Spinal cord (tissue), 10 donors: ENCODE measurements around the gene CCT2. TPM values are rescaled to one million over a fixed set of nuclear protein-coding genes. Genes with fewer than 3 reads are reported as not detected.
"Not testable (repeated sequence)": the region's sequence is repeated elsewhere in the genome, so short reads cannot be mapped to it uniquely, and the experiment has no call there.

ENCODE experiments used
- DNase-seq, 6 donors: peaks; one replicate each; pipeline versions ENCODE4 v3.0.0 to v3.0.0-alpha.2; 2013 to 2015; ENCODE audit warnings: low spot score in 6 of 6, low read depth in 4 of 6
- H3K27ac ChIP-seq: one replicate; pipeline ENCODE4 v1.5.1; 2013; ENCODE audit warnings: low read depth, low read length, control low read depth
- H3K27me3 ChIP-seq: one replicate; pipeline ENCODE4 v1.6.1; 2013; ENCODE audit warnings: low read length; ENCODE audit not compliant: control insufficient read depth, insufficient read depth
- H3K36me3 ChIP-seq: one replicate; pipeline ENCODE4 v1.6.1; 2013; ENCODE audit warnings: low read length; ENCODE audit not compliant: control insufficient read depth, insufficient read depth
- H3K4me1 ChIP-seq: one replicate; pipeline ENCODE4 v1.6.1; 2013; ENCODE audit warnings: low read length; ENCODE audit not compliant: control insufficient read depth, insufficient read depth
- H3K4me3 ChIP-seq: one replicate; pipeline ENCODE4 v1.5.1; 2013; ENCODE audit warnings: low read depth, low read length, control low read depth
- H3K9me3 ChIP-seq: one replicate; pipeline ENCODE4 v1.6.1; 2013; ENCODE audit warnings: low read length; ENCODE audit not compliant: control insufficient read depth, insufficient read depth
- WGBS: methylation state at CpG from one replicate; pipeline ENCODE4 v1.1.5; 2013; ENCODE audit warnings: missing lambda C conversion rate; ENCODE audit not compliant: insufficient coverage; 5-methylcytosine and 5-hydroxymethylcytosine counted together
- polyA plus RNA-seq, 2 donors: library from polyadenylated mRNA; unstranded; fragments of 120-200 nt; gene quantifications; one replicate each; pipeline ENCODE4 v1.2.1, GENCODE V29; 2013; ENCODE audit not compliant: insufficient read length in 2 of 2
- total RNA-seq, 2 donors: library from RNA; depleted of rRNA in 1 of 2; stranded (reverse); fragments of 120-200 nt in 1 of 2; fragments of >200 nt in 1 of 2; gene quantifications; one replicate each; pipeline versions ENCODE4 v1.2.3 to v1.2.4, GENCODE V29; 2013 to 2014
- donor health status: healthy.

CCT2 gene
- total and polyA plus RNA-seq, 4 donors = 207 to 220 (median 208) TPM

- Histone ChIP-seq H3K27me3 (no peaks in the 10 kb centered on the region), H3K4me1 (no peaks in the 10 kb centered on the region), H3K4me3 (no peak overlapping the region), H3K27ac (no peak overlapping the region), H3K36me3 (no peaks in the 10 kb centered on the region), H3K9me3 (no peaks in the 10 kb centered on the region)
- DNase-seq = no peak
- WGBS = 100% methylated on average over 1 of the region's 1 CpG
These were observed 5.2 kb upstream of the CCT2 start for GRCh38 chr12:69580074-69580473.

- Histone ChIP-seq H3K36me3 (peaks cover 6% of the 10 kb centered on the region), H3K9me3 (no peaks in the 10 kb centered on the region), H3K4me3 (no peak overlapping the region), H3K27me3 (no peaks in the 10 kb centered on the region), H3K4me1 (peaks cover 5% of the 10 kb centered on the region), H3K27ac (no peak overlapping the region)
- DNase-seq = peak in 2 of 6 donors; percentile 8 to 22
These were observed 2.1 kb upstream of the CCT2 start for GRCh38 chr12:69583203-69583602.

GRCh38 chr12:69588527-69588926, 3.3 kb downstream of the CCT2 start:
- WGBS = 100% methylated on average over 2 of the region's 4 CpGs
- Histone ChIP-seq H3K27me3 (no peaks in the 10 kb centered on the region), H3K36me3 (peaks cover 32% of the 10 kb centered on the region), H3K27ac (no peak overlapping the region), H3K9me3 (no peaks in the 10 kb centered on the region), H3K4me1 (peaks cover 5% of the 10 kb centered on the region), H3K4me3 (no peak overlapping the region)
- no peak for DNase-seq

GRCh38 chr12:69589082-69589481, 3.8 kb downstream of the CCT2 start:
- no peak overlapping the region for H3K27ac ChIP-seq
- no CpG with 5 or more reads among the region's 2 CpGs for WGBS
- H3K4me3 ChIP-seq = no peak overlapping the region
- H3K4me1 ChIP-seq = peaks cover 5% of the 10 kb centered on the region
- H3K36me3 ChIP-seq = peaks cover 37% of the 10 kb centered on the region
- DNase-seq = no peak
- H3K27me3 ChIP-seq = no peaks in the 10 kb centered on the region
- H3K9me3 ChIP-seq = no peaks in the 10 kb centered on the region

- Histone ChIP-seq H3K4me1 (no peaks in the 10 kb centered on the region), H3K36me3 (peaks cover 39% of the 10 kb centered on the region), H3K4me3 (no peak overlapping the region), H3K27ac (no peak overlapping the region), H3K27me3 (no peaks in the 10 kb centered on the region), H3K9me3 (no peaks in the 10 kb centered on the region)
- no CpG with 5 or more reads among the region's 2 CpGs for WGBS
- DNase-seq = peak in 1 of 6 donors; percentile 19
These were observed 10.4 kb downstream of the CCT2 start for GRCh38 chr12:69595689-69596088.

- Histone ChIP-seq H3K4me3 (no peak overlapping the region), H3K27ac (no peak overlapping the region), H3K36me3 (peaks cover 37% of the 10 kb centered on the region), H3K27me3 (no peaks in the 10 kb centered on the region), H3K9me3 (no peaks in the 10 kb centered on the region), H3K4me1 (no peaks in the 10 kb centered on the region)
- WGBS = no CpG with 5 or more reads among the region's 4 CpGs
- no peak for DNase-seq
These were observed 13.0 kb downstream of the CCT2 start for GRCh38 chr12:69598174-69598753.

GRCh38 chr12:69600804-69601203, 15.5 kb downstream of the CCT2 start:
- no peaks in the 10 kb centered on the region for H3K9me3 ChIP-seq
- no peaks in the 10 kb centered on the region for H3K27me3 ChIP-seq
- H3K36me3 ChIP-seq = peaks cover 24% of the 10 kb centered on the region
- H3K4me3 ChIP-seq = no peak overlapping the region
- H3K27ac ChIP-seq = no peak overlapping the region
- DNase-seq = no peak
- H3K4me1 ChIP-seq = no peaks in the 10 kb centered on the region

- WGBS = 83% methylated on average over 1 of the region's 6 CpGs
- H3K27ac ChIP-seq = no peak overlapping the region
- H3K9me3 ChIP-seq = no peaks in the 10 kb centered on the region
- peaks cover 24% of the 10 kb centered on the region for H3K36me3 ChIP-seq
- no peak overlapping the region for H3K4me3 ChIP-seq
- no peaks in the 10 kb centered on the region for H3K27me3 ChIP-seq
- no peaks in the 10 kb centered on the region for H3K4me1 ChIP-seq
- DNase-seq = no peak
These were observed 16.9 kb downstream of the CCT2 start for GRCh38 chr12:69601962-69602685.

- H3K4me1 ChIP-seq = no peaks in the 10 kb centered on the region
- no peak overlapping the region for H3K27ac ChIP-seq
- H3K36me3 ChIP-seq = peaks cover 24% of the 10 kb centered on the region
- H3K9me3 ChIP-seq = no peaks in the 10 kb centered on the region
- H3K27me3 ChIP-seq = no peaks in the 10 kb centered on the region
- DNase-seq = no peak
- H3K4me3 ChIP-seq = no peak overlapping the region
These were observed 17.7 kb downstream of the CCT2 start for GRCh38 chr12:69602954-69603353.

- H3K36me3 ChIP-seq = peaks cover 24% of the 10 kb centered on the region
- not testable (repeated sequence) for H3K4me1 ChIP-seq, H3K27me3 ChIP-seq, H3K9me3 ChIP-seq, H3K4me3 ChIP-seq, H3K27ac ChIP-seq, DNase-seq
- WGBS = 80% methylated on average over 1 of the region's 6 CpGs
These were observed 18.3 kb downstream of the CCT2 start for GRCh38 chr12:69603556-69603955.
